ENCODE measurements around the gene TRPC4.

- TF ChIP-seq CTCF (IDR thresholded peaks at IDR 0.05) (no peak), EZH2 (IDR thresholded peaks at IDR 0.05; ENCODE audit: borderline replicate concordance, insufficient read depth, low read depth, low read length, poor library complexity, severe bottlenecking) (no peak)
Measured at GRCh38 chr13:37791699-37792098, 77.9 kb downstream of the TRPC4 start.
